A549 (cell line): ENCODE measurements around the gene PPFIA2.

Experiments used
- MAFK ChIP-seq: fragments of 450-650 bp; IDR thresholded peaks from 2 replicates; pipeline ENCODE4 v1.6.1; 2014; ENCODE audit not compliant: partially characterized antibody
- RARB ChIP-seq: fragments of 250-450 bp; sonication (Bioruptor Pico); IDR thresholded peaks from 2 replicates; pipeline ENCODE4 v1.8.0; 2021; ENCODE audit warnings: mild to moderate bottlenecking, moderate library complexity
- TF ChIP-seq, protein P1 (sequence below): IDR thresholded peaks from 2 replicates; pipeline ENCODE4 v1.6.1; 2012
- TF ChIP-seq, protein P2 (sequence below): fragments of >200 bp; sonication (Bioruptor Twin); formaldehyde crosslinking; IDR thresholded peaks from 3 replicates; pipeline ENCODE4 v1.5.1; 2016

DNA sequence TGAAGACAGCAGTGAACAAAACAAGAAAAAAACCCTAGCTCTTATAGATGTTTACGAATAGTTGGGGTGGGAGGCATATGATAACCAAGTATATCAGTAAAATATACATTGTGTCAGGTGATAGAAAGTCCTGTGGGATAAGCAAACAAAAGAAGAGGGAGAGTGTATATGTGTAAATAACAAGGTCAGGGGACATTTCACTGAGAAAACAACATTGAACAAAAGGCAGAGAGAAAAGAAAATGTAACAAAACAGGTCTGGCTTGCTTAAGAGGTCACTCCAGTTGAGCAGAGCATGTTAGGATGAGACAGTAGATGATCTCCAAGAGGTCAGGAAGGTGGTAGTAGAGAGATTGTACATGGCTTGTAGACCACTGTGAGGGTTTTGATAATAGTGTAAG, 377.2 kb downstream of the PPFIA2 start:
- TF ChIP-seq, protein P1, sequence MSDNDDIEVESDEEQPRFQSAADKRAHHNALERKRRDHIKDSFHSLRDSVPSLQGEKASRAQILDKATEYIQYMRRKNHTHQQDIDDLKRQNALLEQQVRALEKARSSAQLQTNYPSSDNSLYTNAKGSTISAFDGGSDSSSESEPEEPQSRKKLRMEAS = no peak
- TF ChIP-seq MAFK (no peak), RARB (CRISPR knock-in tag) (no peak)
- TF ChIP-seq, protein P2, sequence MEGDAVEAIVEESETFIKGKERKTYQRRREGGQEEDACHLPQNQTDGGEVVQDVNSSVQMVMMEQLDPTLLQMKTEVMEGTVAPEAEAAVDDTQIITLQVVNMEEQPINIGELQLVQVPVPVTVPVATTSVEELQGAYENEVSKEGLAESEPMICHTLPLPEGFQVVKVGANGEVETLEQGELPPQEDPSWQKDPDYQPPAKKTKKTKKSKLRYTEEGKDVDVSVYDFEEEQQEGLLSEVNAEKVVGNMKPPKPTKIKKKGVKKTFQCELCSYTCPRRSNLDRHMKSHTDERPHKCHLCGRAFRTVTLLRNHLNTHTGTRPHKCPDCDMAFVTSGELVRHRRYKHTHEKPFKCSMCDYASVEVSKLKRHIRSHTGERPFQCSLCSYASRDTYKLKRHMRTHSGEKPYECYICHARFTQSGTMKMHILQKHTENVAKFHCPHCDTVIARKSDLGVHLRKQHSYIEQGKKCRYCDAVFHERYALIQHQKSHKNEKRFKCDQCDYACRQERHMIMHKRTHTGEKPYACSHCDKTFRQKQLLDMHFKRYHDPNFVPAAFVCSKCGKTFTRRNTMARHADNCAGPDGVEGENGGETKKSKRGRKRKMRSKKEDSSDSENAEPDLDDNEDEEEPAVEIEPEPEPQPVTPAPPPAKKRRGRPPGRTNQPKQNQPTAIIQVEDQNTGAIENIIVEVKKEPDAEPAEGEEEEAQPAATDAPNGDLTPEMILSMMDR = no peak
